Neuron (in vitro differentiated cells): Measurements from ENCODE around the gene CTSG.
"Not testable (repeated sequence)": the region's sequence is repeated elsewhere in the genome, so short reads cannot be mapped to it uniquely, and the experiment has no call there.

Experiments used
- H2AFZ ChIP-seq: one replicate; pipeline ENCODE4 v1.6.1; 2013; ENCODE audit warnings: low read depth, mild to moderate bottlenecking, inconsistent platforms, low read length, moderate library complexity
- H3K27me3 ChIP-seq: one replicate; pipeline ENCODE4 v1.6.1; 2013; ENCODE audit warnings: low read length; ENCODE audit not compliant: insufficient read depth
- H3K36me3 ChIP-seq: one replicate; pipeline ENCODE4 v1.6.1; 2013; ENCODE audit warnings: low read length; ENCODE audit not compliant: insufficient read depth
- H3K4me1 ChIP-seq: one replicate; pipeline ENCODE4 v1.6.1; 2013; ENCODE audit warnings: low read length; ENCODE audit not compliant: insufficient read depth
- H3K4me3 ChIP-seq: 2 replicates; pipeline ENCODE4 v1.5.1; 2013; ENCODE audit warnings: mild to moderate bottlenecking, low read length, moderate library complexity
- H3K9me3 ChIP-seq: one replicate; pipeline ENCODE4 v1.6.1; 2013; ENCODE audit warnings: low read length

The CTSG gene

DNA sequence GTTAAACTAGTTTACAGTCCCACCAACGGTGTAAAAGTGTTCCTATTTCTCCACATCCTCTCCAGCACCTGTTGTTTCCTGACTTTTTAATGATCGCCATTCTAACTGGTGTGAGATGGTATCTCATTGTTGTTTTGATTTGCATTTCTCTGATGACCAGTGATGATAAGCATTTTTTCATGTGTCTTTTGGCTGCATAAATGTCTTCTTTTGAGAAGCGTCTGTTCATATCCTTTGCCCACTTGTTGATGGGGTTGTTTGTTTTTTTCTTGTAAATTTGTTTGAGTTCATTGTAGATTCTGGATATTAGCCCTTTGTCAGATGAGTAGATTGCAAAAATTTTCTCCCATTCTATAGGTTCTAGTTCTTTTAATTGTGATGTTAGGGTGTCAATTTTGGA lies 8.4 kb upstream of the CTSG start:
- H2AFZ ChIP-seq, H3K9me3 ChIP-seq, H3K4me3 ChIP-seq, H3K27me3 ChIP-seq, H3K4me1 ChIP-seq, H3K36me3 ChIP-seq: not testable (repeated sequence)

- peaks cover 7% of the 10 kb centered on the region for H3K27me3 ChIP-seq
- H3K4me1 ChIP-seq = no peaks in the 10 kb centered on the region
- H3K4me3 ChIP-seq = no peak overlapping the region
- no peak overlapping the region for H2AFZ ChIP-seq
- no peaks in the 10 kb centered on the region for H3K9me3 ChIP-seq
- no peaks in the 10 kb centered on the region for H3K36me3 ChIP-seq
Observed at GRCh38 chr14:24578558-24578957, 2.5 kb upstream of the CTSG start.

- Histone ChIP-seq H3K36me3 (no peaks in the 10 kb centered on the region), H3K4me3 (no peak overlapping the region), H3K9me3 (no peaks in the 10 kb centered on the region), H2AFZ (no peak overlapping the region), H3K27me3 (peaks cover 9% of the 10 kb centered on the region), H3K4me1 (no peaks in the 10 kb centered on the region)
Observed at GRCh38 chr14:24576771-24577170, 721 bp upstream of the CTSG start.

DNA sequence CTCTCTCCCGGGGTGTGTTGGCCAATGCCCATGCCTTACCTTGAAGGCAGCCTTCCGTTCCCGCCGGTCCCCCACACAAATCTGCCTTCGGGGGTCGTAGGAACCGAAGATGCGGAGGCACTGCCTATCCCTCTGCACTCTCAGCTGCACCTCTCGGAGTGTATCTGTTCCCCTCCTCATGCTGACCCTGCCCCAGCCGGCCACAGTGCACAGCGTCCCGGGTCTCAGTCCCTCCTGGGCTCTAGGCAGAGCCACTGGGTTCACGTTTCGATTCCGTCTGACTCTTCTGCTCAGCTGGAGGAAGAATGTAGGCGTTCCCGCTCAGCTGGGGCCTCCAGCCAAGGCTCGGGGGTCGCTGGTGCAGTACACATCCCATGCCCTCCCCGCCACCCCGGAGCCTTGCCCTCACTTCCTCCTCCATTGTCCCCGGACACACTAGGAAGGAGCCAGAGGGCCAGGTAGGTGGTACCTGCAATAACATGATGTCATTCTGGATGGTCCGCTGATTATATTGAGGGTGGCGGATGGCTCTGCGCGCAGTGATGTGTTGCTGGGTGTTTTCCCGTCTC lies 1.8 kb downstream of the CTSG start:
- Histone ChIP-seq H3K27me3 (peaks cover 9% of the 10 kb centered on the region), H3K4me1 (no peaks in the 10 kb centered on the region), H3K4me3 (no peak overlapping the region), H3K9me3 (no peaks in the 10 kb centered on the region), H3K36me3 (no peaks in the 10 kb centered on the region), H2AFZ (no peak overlapping the region)

- Histone ChIP-seq H3K27me3 (no peaks in the 10 kb centered on the region), H2AFZ (no peak overlapping the region), H3K4me3 (no peak overlapping the region)
Observed at GRCh38 chr14:24566318-24566717, 9.7 kb downstream of the CTSG start.

GRCh38 chr14:24565766-24566165 lies 10.3 kb downstream of the CTSG start:
- Histone ChIP-seq H3K36me3 (no peaks in the 10 kb centered on the region), H3K9me3 (no peaks in the 10 kb centered on the region), H2AFZ (no peak overlapping the region), H3K27me3 (no peaks in the 10 kb centered on the region), H3K4me1 (no peaks in the 10 kb centered on the region), H3K4me3 (no peak overlapping the region)

More at GRCh38 chr14:24566318-24566717, 9.7 kb downstream of the CTSG start:
- Histone ChIP-seq H3K4me1 (no peaks in the 10 kb centered on the region), H3K36me3 (no peaks in the 10 kb centered on the region), H3K9me3 (no peaks in the 10 kb centered on the region)

- Histone ChIP-seq H3K4me1 (no peaks in the 10 kb centered on the region), H3K36me3 (no peaks in the 10 kb centered on the region)
Observed at GRCh38 chr14:24563505-24563904, 12.5 kb downstream of the CTSG start.

GRCh38 chr14:24556756-24557155 lies 19.3 kb downstream of the CTSG start:
- no peaks in the 10 kb centered on the region for H3K4me1 ChIP-seq
- H3K27me3 ChIP-seq = no peaks in the 10 kb centered on the region
- no peaks in the 10 kb centered on the region for H3K9me3 ChIP-seq
- no peaks in the 10 kb centered on the region for H3K36me3 ChIP-seq
- no peak overlapping the region for H3K4me3 ChIP-seq
- H2AFZ ChIP-seq = no peak overlapping the region

More at GRCh38 chr14:24563505-24563904, 12.5 kb downstream of the CTSG start:
- Histone ChIP-seq H3K27me3 (no peaks in the 10 kb centered on the region), H3K9me3 (no peaks in the 10 kb centered on the region), H3K4me3 (no peak overlapping the region), H2AFZ (no peak overlapping the region)

GRCh38 chr14:24549064-24549463 lies 27.0 kb downstream of the CTSG start:
- not testable (repeated sequence) for H3K9me3 ChIP-seq, H2AFZ ChIP-seq, H3K4me3 ChIP-seq, H3K27me3 ChIP-seq, H3K4me1 ChIP-seq, H3K36me3 ChIP-seq

DNA sequence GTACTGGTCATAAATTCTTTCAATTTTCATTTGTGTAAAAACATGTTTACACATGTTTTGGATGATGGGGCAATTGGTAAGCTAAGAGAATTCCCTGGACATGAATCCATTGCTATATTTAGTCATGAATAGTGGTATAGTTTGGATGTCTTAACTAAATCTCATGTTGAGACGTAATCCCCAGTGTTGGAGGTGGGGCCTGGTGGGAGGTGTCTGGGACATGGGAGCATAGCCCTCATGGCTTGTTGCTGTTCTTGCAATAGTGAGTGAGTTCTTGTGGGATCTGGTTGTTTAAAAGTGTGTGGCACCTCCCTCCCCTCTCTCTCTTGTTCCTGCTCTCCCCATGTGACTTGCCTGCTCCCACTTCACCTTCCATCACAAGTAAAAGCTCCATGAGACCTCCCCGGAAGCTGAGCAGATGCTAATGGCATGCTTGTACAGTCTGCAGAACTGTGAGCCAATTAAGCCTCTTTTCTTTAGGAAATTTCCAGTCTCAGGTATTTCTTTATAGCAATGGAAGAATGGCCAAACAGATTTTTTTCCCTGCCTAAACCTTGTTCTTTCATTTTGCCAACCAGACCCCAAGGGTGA lies 33.6 kb downstream of the CTSG start:
- H3K4me3 ChIP-seq = no peak overlapping the region
- H3K4me1 ChIP-seq = no peaks in the 10 kb centered on the region
- no peak overlapping the region for H2AFZ ChIP-seq
- H3K9me3 ChIP-seq = no peaks in the 10 kb centered on the region
- H3K27me3 ChIP-seq = no peaks in the 10 kb centered on the region
- no peaks in the 10 kb centered on the region for H3K36me3 ChIP-seq

DNA sequence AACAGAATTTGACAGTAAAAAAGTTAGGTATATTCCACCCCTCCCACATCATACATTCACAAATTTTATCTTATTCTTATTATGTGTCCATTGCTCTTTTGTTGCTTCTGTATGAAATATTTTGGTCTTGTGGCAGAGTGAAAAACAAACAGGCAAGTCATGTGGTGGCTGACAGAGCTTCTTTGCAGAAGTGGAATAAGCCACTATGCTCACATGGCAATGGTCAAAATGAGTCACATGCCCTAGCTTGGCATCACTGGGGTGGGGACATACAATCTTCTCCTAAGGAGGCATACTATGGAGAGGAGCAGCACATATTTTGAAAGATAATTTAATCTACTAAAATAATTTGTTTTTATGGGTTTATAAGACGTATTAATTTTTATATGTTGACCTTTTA lies 40.3 kb downstream of the CTSG start:
- H3K4me1 ChIP-seq = no peaks in the 10 kb centered on the region
- no peak overlapping the region for H3K4me3 ChIP-seq
- H3K27me3 ChIP-seq = no peaks in the 10 kb centered on the region
- H2AFZ ChIP-seq = no peak overlapping the region
- H3K36me3 ChIP-seq = no peaks in the 10 kb centered on the region
- H3K9me3 ChIP-seq = no peaks in the 10 kb centered on the region

GRCh38 chr14:24534286-24534685 lies 41.8 kb downstream of the CTSG start:
- H3K4me3 ChIP-seq = no peak overlapping the region
- H2AFZ ChIP-seq = no peak overlapping the region
- no peaks in the 10 kb centered on the region for H3K4me1 ChIP-seq
- H3K27me3 ChIP-seq = no peaks in the 10 kb centered on the region
- H3K36me3 ChIP-seq = no peaks in the 10 kb centered on the region
- H3K9me3 ChIP-seq = no peaks in the 10 kb centered on the region

DNA sequence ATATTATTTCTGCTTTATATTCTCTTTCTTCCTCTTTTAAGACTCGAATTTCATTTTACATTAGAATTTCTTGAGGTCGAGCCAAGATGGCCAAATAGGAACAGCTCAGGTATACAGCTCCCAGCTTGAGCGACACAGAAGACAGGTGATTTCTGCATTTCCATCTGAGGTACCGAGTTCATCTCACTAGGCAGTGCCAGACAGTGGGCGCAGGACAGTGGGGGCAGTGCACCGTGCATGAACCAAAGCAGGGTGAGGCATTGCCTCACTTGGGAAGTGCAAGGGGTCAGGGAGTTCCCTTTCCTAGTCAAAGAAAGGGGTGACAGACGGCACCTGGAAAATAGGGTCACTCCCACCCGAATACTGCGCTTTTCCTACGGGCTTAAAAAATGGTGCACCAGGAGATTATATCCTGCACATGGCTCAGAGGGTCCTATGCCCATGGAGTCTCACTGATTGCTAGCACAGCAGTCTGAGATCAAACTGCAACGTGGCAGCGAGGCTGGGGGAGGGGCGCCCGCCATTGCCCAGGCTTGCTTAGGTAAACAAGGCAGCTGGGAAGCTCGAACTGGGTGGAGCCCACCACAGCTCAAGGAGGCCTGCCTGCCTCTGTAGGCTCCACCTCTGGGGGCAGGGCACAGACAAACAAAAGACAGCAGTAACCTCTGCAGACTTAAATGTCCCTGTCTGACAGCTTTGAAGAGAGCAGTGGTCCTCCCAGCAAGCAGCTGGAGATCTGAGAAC lies 50.0 kb downstream of the CTSG start:
- H3K9me3 ChIP-seq, H2AFZ ChIP-seq, H3K4me3 ChIP-seq: not testable (repeated sequence)

More for the DNA sequence above, 50.0 kb downstream of the CTSG start:
- not testable (repeated sequence) for H3K4me1 ChIP-seq, H3K27me3 ChIP-seq, H3K36me3 ChIP-seq
